Right atrium auricular region (tissue), 2 donors: ENCODE data around the gene STRADA. TPM values are rescaled to one million over a fixed set of nuclear protein-coding genes. Genes with fewer than 3 reads are reported as not detected.
"Not testable (repeated sequence)": the region's sequence is repeated elsewhere in the genome, so short reads cannot be mapped to it uniquely, and the experiment has no call there.

ENCODE experiments used
- DNase-seq: peaks from one replicate; pipeline ENCODE4 v3.0.0-alpha.2; 2019; ENCODE audit warnings: low spot score
- H3K27ac ChIP-seq, 2 donors: fragments of 200-600 bp; sonication (generic); 1 replicate in 1 of 2; 2 replicates in 1 of 2; pipeline ENCODE4 v1.5.1; 2016 to 2019
- H3K27me3 ChIP-seq, 2 donors: fragments of 200-600 bp; sonication (generic); one replicate each; pipeline versions ENCODE4 v1.5.1 to v1.6.0; 2017 to 2019
- H3K36me3 ChIP-seq: fragments of 200-600 bp; sonication (generic); one replicate; pipeline ENCODE4 v1.5.1; 2016
- H3K4me1 ChIP-seq, 2 donors: fragments of 200-600 bp; sonication (generic); one replicate each; pipeline versions ENCODE4 v1.5.1 to v1.6.0; 2017 to 2019
- H3K4me3 ChIP-seq, 2 donors: fragments of 200-600 bp; sonication (generic); 1 replicate in 1 of 2; 2 replicates in 1 of 2; pipeline ENCODE4 v1.5.1; 2017 to 2019; ENCODE audit warnings: mild to moderate bottlenecking in 1 of 2, moderate library complexity in 1 of 2
- H3K9me3 ChIP-seq, 2 donors: fragments of 200-600 bp; sonication (generic); one replicate each; pipeline ENCODE4 v1.5.1; 2019
- CTCF ChIP-seq, 2 donors: fragments of 200-600 bp; sonication (generic); IDR thresholded peaks; one replicate each; pipeline ENCODE4 v1.5.1; 2019; ENCODE audit warnings: antibody characterized with exemption in 2 of 2
- total RNA-seq, 2 donors: library from RNA; depleted of rRNA; stranded (reverse); fragments of >200 nt; gene quantifications; one replicate each; pipeline ENCODE4 v1.1.0, GENCODE V29; 2016

STRADA gene
- total RNA-seq, 2 donors from 2014 or later: 13.1 to 14.4 TPM

DNA sequence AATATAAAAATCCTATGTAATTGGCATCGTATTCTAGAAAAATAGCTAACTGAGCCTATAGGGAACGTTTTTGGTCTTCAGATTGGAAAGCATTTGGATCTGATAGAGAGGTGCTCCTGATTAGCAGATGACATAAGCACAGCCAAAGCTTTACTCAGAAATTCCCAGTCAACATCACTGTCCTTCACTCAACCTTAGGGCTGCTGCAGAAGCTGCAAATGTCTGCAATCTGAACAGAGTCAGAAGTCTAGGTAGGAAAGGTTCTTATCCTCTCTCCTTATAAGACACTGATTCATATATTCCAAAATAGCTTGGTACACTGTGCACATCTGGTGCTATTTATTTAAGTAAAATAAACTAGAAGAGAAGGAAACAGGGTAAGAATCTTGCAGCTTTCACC, 19.2 kb downstream of the STRADA start:
- no peak for TF ChIP-seq CTCF (IDR thresholded peaks at IDR 0.05)
- H3K27ac ChIP-seq: peak overlapping the region in 1 of 2 donors; percentile 42
- no peak for DNase-seq
- no peaks in the 10 kb centered on the region for H3K9me3 ChIP-seq
- no peaks in the 10 kb centered on the region for H3K27me3 ChIP-seq
- H3K36me3 ChIP-seq: peaks cover 15% of the 10 kb centered on the region
- no peak overlapping the region for H3K4me3 ChIP-seq
- H3K4me1 ChIP-seq: peaks cover 0 to 3% of the 10 kb centered on the region in 2 donors

- not testable (repeated sequence) for H3K27me3 ChIP-seq, DNase-seq, H3K4me1 ChIP-seq, H3K9me3 ChIP-seq, H3K27ac ChIP-seq, H3K4me3 ChIP-seq, H3K36me3 ChIP-seq
These were observed 21.4 kb downstream of the STRADA start for GRCh38 chr17:63720194-63720593.

- Histone ChIP-seq H3K27ac (no peak overlapping the region), H3K4me1 (peaks cover 0 to 3% of the 10 kb centered on the region in 2 donors), H3K36me3 (no peaks in the 10 kb centered on the region), H3K4me3 (no peak overlapping the region), H3K27me3 (no peaks in the 10 kb centered on the region), H3K9me3 (no peaks in the 10 kb centered on the region)
- DNase-seq: no peak
- no peak for TF ChIP-seq CTCF (IDR thresholded peaks at IDR 0.05)
These were observed 22.6 kb downstream of the STRADA start for GRCh38 chr17:63718988-63719387.

- H3K27ac ChIP-seq: no peak overlapping the region
- TF ChIP-seq CTCF (IDR thresholded peaks at IDR 0.05): no peak
- no peaks in the 10 kb centered on the region for H3K4me1 ChIP-seq
- H3K9me3 ChIP-seq: no peaks in the 10 kb centered on the region
- peaks cover 12% of the 10 kb centered on the region for H3K36me3 ChIP-seq
- no peak overlapping the region for H3K4me3 ChIP-seq
- no peaks in the 10 kb centered on the region for H3K27me3 ChIP-seq
- no peak for DNase-seq
These were observed 25.2 kb downstream of the STRADA start for GRCh38 chr17:63716426-63716825.

DNA sequence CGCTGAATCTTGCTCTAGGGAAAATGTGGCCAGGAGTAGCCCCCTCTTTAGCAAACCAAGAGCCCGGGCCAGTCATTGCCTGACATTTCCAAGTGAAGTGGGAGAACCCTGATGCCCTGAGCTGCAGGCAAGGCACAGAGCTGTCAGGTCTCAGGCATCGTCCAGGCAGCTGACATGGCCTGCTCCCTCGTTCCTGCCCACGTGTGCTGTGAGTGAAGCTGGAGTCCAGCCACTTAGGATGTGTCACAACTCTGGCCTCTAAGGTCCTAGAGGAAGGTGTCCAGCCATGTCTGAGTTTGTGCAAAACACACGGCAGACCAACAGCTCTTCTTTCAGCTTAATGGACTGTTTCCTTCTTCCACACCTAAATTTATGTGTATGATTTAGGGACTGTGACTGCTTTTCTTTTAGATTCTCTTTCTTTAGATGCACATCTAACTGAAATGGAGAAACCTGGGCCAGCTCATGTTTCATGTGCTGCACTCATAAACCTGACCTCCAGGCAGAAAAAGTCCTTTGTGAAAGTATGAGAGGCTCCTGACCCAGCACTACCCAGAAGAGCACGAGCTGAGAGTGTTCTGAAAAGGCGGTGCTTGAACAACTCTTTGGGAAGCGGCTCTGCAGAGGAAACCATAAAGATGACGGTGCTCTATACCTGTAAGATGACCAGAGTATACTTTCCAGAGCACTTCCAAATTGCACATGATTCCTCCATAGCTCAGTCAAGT, 26.9 kb downstream of the STRADA start:
- Histone ChIP-seq H3K4me1 (no peaks in the 10 kb centered on the region), H3K27me3 (no peaks in the 10 kb centered on the region), H3K9me3 (no peaks in the 10 kb centered on the region), H3K4me3 (no peak overlapping the region), H3K36me3 (peaks cover 24% of the 10 kb centered on the region), H3K27ac (peak overlapping the region; percentile 13 to 50)
- TF ChIP-seq CTCF (IDR thresholded peaks at IDR 0.05): no peak
- DNase-seq: no peak

DNA sequence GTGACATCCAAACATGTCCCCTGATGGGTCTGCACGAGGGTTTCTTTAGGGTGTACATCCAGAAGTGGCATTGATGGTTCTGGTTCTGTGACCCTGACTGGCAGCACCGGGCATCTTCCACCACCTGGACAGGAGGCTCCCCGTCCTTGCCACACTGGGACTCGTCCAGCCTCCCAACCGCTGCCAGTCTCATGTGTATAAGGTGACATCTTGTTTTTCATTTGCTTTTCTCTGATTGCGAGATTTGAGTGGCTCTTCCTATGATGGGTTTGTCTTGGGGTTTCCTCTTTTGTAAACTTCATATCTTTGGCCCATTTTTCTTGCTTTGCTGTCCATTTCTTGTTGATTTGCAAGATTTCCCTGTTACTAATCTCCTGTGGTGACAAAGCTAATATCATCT, 32.5 kb downstream of the STRADA start:
- no peak overlapping the region for H3K27ac ChIP-seq
- H3K36me3 ChIP-seq: peaks cover 58% of the 10 kb centered on the region
- no peaks in the 10 kb centered on the region for H3K27me3 ChIP-seq
- no peak overlapping the region for H3K4me3 ChIP-seq
- no peaks in the 10 kb centered on the region for H3K4me1 ChIP-seq
- no peaks in the 10 kb centered on the region for H3K9me3 ChIP-seq
- no peak for TF ChIP-seq CTCF (IDR thresholded peaks at IDR 0.05)
- DNase-seq: no peak
